Measurements from ENCODE around the gene ETHE1. TPM values are rescaled to one million over a fixed set of nuclear protein-coding genes. Genes with fewer than 3 reads are reported as not detected.

The ETHE1 gene
- total RNA-seq, 1 experiment from 2014 or later: 78.0 TPM

DNA sequence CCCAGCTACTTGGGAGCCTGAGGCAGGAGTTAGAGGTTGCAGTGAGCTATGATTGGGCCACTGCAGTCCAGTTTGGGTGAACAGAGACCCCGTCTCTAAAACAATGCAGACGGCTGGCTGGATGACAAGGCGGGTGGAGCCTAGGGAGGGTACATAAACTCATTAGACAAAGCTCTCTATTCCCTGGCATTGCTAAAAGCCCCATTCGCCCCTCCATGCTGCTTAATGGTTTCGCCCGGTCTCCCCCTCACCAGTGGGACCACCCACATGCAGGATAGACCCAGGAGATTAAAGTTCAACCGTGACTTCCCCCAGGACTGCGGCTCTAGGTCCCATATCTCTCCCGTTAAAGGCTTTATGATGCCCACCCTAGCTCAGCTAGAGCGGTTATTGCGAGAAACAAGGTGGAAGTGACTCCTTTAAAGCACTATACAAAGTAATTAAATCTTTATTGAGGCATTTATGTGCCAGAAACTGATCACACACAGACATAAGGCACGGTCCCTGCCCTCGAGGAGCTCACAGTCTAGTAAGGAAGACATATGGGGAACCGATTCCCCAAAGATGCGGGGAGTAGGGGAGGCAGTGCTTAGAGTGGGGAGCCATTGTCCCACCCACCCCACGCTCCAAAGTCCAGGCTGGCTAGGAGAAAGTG lies 66.5 kb downstream of the ETHE1 start:
- intact Hi-C loops (cut with micrococcal nuclease): no loop called here
- Mint-ChIP-seq H3K27me3 (ENCODE audit: insufficient read depth, unreplicated experiment) (no peaks in the 10 kb centered on the region), H3K27ac (ENCODE audit: low read depth, unreplicated experiment) (no peak overlapping the region), H3K4me1 (ENCODE audit: insufficient read depth, unreplicated experiment) (peaks cover 26% of the 10 kb centered on the region), H3K4me3 (ENCODE audit: unreplicated experiment) (no peak overlapping the region), H3K36me3 (ENCODE audit: insufficient read depth, unreplicated experiment) (peaks cover 5% of the 10 kb centered on the region), H3K9me3 (ENCODE audit: unreplicated experiment) (no peaks in the 10 kb centered on the region)
- ChIA-PET CTCF (interaction anchor here (0.5 to 1.3 kb wide), 6 partner anchors 12 to 185 kb away, joined by 3 to 7 read pairs (median 4); no protein-coding TSS in a partner anchor), POLR2A (no interaction called here)
- TF ChIP-seq, protein P1, sequence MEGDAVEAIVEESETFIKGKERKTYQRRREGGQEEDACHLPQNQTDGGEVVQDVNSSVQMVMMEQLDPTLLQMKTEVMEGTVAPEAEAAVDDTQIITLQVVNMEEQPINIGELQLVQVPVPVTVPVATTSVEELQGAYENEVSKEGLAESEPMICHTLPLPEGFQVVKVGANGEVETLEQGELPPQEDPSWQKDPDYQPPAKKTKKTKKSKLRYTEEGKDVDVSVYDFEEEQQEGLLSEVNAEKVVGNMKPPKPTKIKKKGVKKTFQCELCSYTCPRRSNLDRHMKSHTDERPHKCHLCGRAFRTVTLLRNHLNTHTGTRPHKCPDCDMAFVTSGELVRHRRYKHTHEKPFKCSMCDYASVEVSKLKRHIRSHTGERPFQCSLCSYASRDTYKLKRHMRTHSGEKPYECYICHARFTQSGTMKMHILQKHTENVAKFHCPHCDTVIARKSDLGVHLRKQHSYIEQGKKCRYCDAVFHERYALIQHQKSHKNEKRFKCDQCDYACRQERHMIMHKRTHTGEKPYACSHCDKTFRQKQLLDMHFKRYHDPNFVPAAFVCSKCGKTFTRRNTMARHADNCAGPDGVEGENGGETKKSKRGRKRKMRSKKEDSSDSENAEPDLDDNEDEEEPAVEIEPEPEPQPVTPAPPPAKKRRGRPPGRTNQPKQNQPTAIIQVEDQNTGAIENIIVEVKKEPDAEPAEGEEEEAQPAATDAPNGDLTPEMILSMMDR (IDR thresholded peaks at IDR 0.05; ENCODE audit: unreplicated experiment): no peak
- DNase-seq (ENCODE audit: unreplicated experiment): no peak
- BruUV-seq (replicated peaks): no TSS peak

DNA sequence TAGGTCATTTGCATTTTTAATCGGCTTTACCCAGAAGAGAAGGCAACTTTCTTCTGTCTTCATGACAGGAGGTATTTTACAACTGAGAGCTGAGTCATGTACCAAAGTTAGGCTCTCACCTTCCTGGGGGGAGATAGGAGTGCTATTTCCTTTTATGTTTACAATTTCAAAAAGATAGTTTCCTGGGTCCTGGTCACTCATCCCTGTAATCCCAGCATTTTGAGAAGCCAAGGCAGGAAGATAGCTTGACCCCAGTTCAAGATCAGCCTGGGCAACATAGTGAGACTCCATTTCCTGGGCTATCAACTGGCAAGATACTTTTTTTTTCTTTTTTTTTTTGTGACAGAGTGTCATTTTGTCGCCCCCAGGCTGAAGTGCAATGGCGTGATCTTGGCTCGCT lies 69.2 kb downstream of the ETHE1 start:
- TF ChIP-seq, protein P1 (IDR thresholded peaks at IDR 0.05; ENCODE audit: unreplicated experiment): no peak
- intact Hi-C loops (cut with micrococcal nuclease): no loop called here
- ChIA-PET POLR2A (interaction anchor here (0.8 to 1.6 kb wide), 3 partner anchors 11 to 25 kb away, joined by 3 to 5 read pairs (median 3); no protein-coding TSS in a partner anchor), CTCF (interaction anchor here (0.6 to 3.5 kb wide), 3 partner anchors 10 to 218 kb away, joined by 4 to 18 read pairs (median 8); no protein-coding TSS in a partner anchor)
- H3K27me3 Mint-ChIP-seq (ENCODE audit: insufficient read depth, unreplicated experiment): no peaks in the 10 kb centered on the region
- peaks cover 10% of the 10 kb centered on the region for H3K4me1 Mint-ChIP-seq (ENCODE audit: insufficient read depth, unreplicated experiment)
- no TSS peak for BruUV-seq (replicated peaks)
- no peaks in the 10 kb centered on the region for H3K9me3 Mint-ChIP-seq (ENCODE audit: unreplicated experiment)
- no peak for DNase-seq (ENCODE audit: unreplicated experiment)
- peaks cover 5% of the 10 kb centered on the region for H3K36me3 Mint-ChIP-seq (ENCODE audit: insufficient read depth, unreplicated experiment)
- H3K4me3 Mint-ChIP-seq (ENCODE audit: unreplicated experiment): no peak overlapping the region
- H3K27ac Mint-ChIP-seq (ENCODE audit: low read depth, unreplicated experiment): no peak overlapping the region

Other genes with a start within 250 kb of the ETHE1 start
- 0.26 and 0.96 TPM in 2 replicates for gene CD177, start 173.5 kb downstream of the ETHE1 start, total RNA-seq (2022)
- gene TEX101, start 112.3 kb downstream of the ETHE1 start, total RNA-seq (2022): not detected in 2 replicates
- gene LYPD3, start 61.6 kb downstream of the ETHE1 start, total RNA-seq (2022): 2.5 and 3.1 TPM in 2 replicates
- 9.9 and 11.8 TPM in 2 replicates for gene PHLDB3, start 22.5 kb downstream of the ETHE1 start, total RNA-seq (2022)
- gene ZNF575, start 6.0 kb upstream of the ETHE1 start, total RNA-seq (2022): 0.81 and 1.1 TPM in 2 replicates
- 18.0 and 20.6 TPM in 2 replicates for gene XRCC1, start 48.3 kb upstream of the ETHE1 start, total RNA-seq (2022)
- 0.74 TPM in 1 of 2 replicates, not detected in the other for gene PINLYP, start 48.6 kb upstream of the ETHE1 start, total RNA-seq (2022)
- gene IRGQ, start 68.9 kb upstream of the ETHE1 start, total RNA-seq (2022): 21.0 and 26.5 TPM in 2 replicates
- gene ZNF576, start 69.4 kb upstream of the ETHE1 start, total RNA-seq (2022): 13.2 and 18.4 TPM in 2 replicates
- 0.28 and 0.88 TPM in 2 replicates for gene SRRM5, start 84.9 kb upstream of the ETHE1 start, total RNA-seq (2022)
- gene ZNF428, start 92.4 kb upstream of the ETHE1 start, total RNA-seq (2022): 18.6 and 23.3 TPM in 2 replicates
- gene CADM4, start 112.6 kb upstream of the ETHE1 start, total RNA-seq (2022): 3.2 and 3.8 TPM in 2 replicates
- gene PLAUR, start 143.0 kb upstream of the ETHE1 start, total RNA-seq (2022): 14.0 and 32.2 TPM in 2 replicates
- not detected in 2 replicates for gene IRGC, start 188.9 kb upstream of the ETHE1 start, total RNA-seq (2022)
- 76.0 and 76.4 TPM in 2 replicates for gene SMG9, start 227.8 kb upstream of the ETHE1 start, total RNA-seq (2022)

Data from MCF 10A (cell line).